WTC11 (cell line): ENCODE results near the gene TXN2.

Experiments
- AR ChIP-seq: fragments of 250-450 bp; sonication (Bioruptor Pico); IDR thresholded peaks from 2 replicates; pipeline ENCODE4 v1.9.0; 2021; ENCODE audit warnings: mild to moderate bottlenecking
- ATF1 ChIP-seq: sonication (generic); formaldehyde crosslinking; IDR thresholded peaks from 2 replicates; pipeline ENCODE4 v1.8.1; 2023; ENCODE audit warnings: mild to moderate bottlenecking, moderate library complexity, missing genetic modification reagents
- CTCF ChIP-seq: fragments of 200-600 bp; IDR thresholded peaks from 2 replicates; pipeline ENCODE4 v1.8.0; 2022; ENCODE audit warnings: antibody characterized with exemption
- ESRRA ChIP-seq: sonication (generic); formaldehyde crosslinking; IDR thresholded peaks from 2 replicates; pipeline ENCODE4 v1.8.1; 2022; ENCODE audit warnings: mild to moderate bottlenecking, missing genetic modification reagents, borderline replicate concordance
- FOXJ3 ChIP-seq: sonication (generic); formaldehyde crosslinking; IDR thresholded peaks from 2 replicates; pipeline ENCODE4 v1.9.0; 2021; ENCODE audit warnings: missing genetic modification reagents, mild to moderate bottlenecking, borderline replicate concordance
- FOXP1 ChIP-seq: sonication (generic); formaldehyde crosslinking; IDR thresholded peaks from 2 replicates; pipeline ENCODE4 v1.8.0; 2022; ENCODE audit warnings: missing genetic modification reagents, mild to moderate bottlenecking, moderate library complexity, borderline replicate concordance
- KAT7 ChIP-seq: sonication (generic); formaldehyde crosslinking; IDR thresholded peaks from 2 replicates; pipeline ENCODE4 v1.8.1; 2023; ENCODE audit warnings: missing genetic modification reagents, mild to moderate bottlenecking, borderline replicate concordance
- NFYB ChIP-seq: sonication (generic); formaldehyde crosslinking; conservative IDR thresholded peaks from 2 replicates; pipeline ENCODE4 v1.8.0; 2022; ENCODE audit warnings: low read depth, missing genetic modification reagents
- NR2C2 ChIP-seq: sonication (generic); formaldehyde crosslinking; IDR thresholded peaks from 2 replicates; pipeline ENCODE4 v1.8.0; 2022; ENCODE audit warnings: mild to moderate bottlenecking, missing genetic modification reagents
- NR3C1 ChIP-seq: sonication (generic); formaldehyde crosslinking; conservative IDR thresholded peaks from 2 replicates; pipeline ENCODE4 v1.8.1; 2023; ENCODE audit warnings: low read depth, mild to moderate bottlenecking, missing genetic modification reagents
- ZNF121 ChIP-seq: sonication (generic); formaldehyde crosslinking; IDR thresholded peaks from 2 replicates; pipeline ENCODE4 v1.8.0; 2023; ENCODE audit warnings: missing genetic modification reagents
- ZNF232 ChIP-seq: sonication (generic); formaldehyde crosslinking; IDR thresholded peaks from 2 replicates; pipeline ENCODE4 v1.8.0; 2022; ENCODE audit warnings: mild to moderate bottlenecking, missing genetic modification reagents

GRCh38 chr22:36430863-36431262 lies 50.6 kb downstream of the TXN2 start:
- TF ChIP-seq ESRRA (CRISPR knock-in tag) (no peak), CTCF (no peak), KAT7 (CRISPR knock-in tag) (no peak), NR3C1 (no peak), ATF1 (CRISPR knock-in tag) (no peak), ZNF121 (CRISPR knock-in tag) (no peak), FOXJ3 (CRISPR knock-in tag) (no peak), NR2C2 (CRISPR knock-in tag) (no peak), AR (no peak), NFYB (CRISPR knock-in tag) (no peak), FOXP1 (CRISPR knock-in tag) (no peak), ZNF232 (CRISPR knock-in tag) (no peak)
